Liver (tissue), 3 donors: Measurements from ENCODE around the gene CENPV.
A peak's percentile ranks its signal among the peaks of the same experiment; 100 is the strongest.

Experiments used
- CTCF ChIP-seq: fragments of 150-350 bp; IDR thresholded peaks from 2 replicates; pipeline ENCODE4 v1.5.1; 2017; ENCODE audit warnings: improper control_type of control experiment, low read depth, low read length; ENCODE audit not compliant: missing input control
- EGR1 ChIP-seq, 2 donors: IDR thresholded peaks; 2 replicates each; pipeline ENCODE4 v1.6.1; 2016 to 2018; ENCODE audit warnings: antibody characterized with exemption in 2 of 2, low read depth in 2 of 2
- HNF4G ChIP-seq: IDR thresholded peaks from 2 replicates; pipeline ENCODE4 v1.6.1; 2016; ENCODE audit warnings: antibody characterized with exemption
- JUND ChIP-seq, 2 donors: IDR thresholded peaks; 2 replicates each; pipeline ENCODE4 v1.6.1; 2016; ENCODE audit warnings: antibody characterized with exemption in 2 of 2
- MAX ChIP-seq: IDR thresholded peaks from 2 replicates; pipeline ENCODE4 v1.6.1; 2016; ENCODE audit warnings: antibody characterized with exemption
- NR2F2 ChIP-seq: IDR thresholded peaks from 2 replicates; pipeline ENCODE4 v1.6.1; 2016; ENCODE audit warnings: antibody characterized with exemption
- RAD21 ChIP-seq, 2 donors: IDR thresholded peaks; 2 replicates each; pipeline ENCODE4 v1.6.1; 2016; ENCODE audit warnings: antibody characterized with exemption in 2 of 2, mild to moderate bottlenecking in 2 of 2
- REST ChIP-seq: IDR thresholded peaks from 2 replicates; pipeline ENCODE4 v1.6.1; 2016; ENCODE audit warnings: antibody characterized with exemption, mild to moderate bottlenecking
- SP1 ChIP-seq: IDR thresholded peaks from 2 replicates; pipeline ENCODE4 v1.6.1; 2018; ENCODE audit warnings: antibody characterized with exemption, mild to moderate bottlenecking
- TAF1 ChIP-seq: conservative IDR thresholded peaks from 2 replicates; pipeline ENCODE4 v1.6.1; 2016; ENCODE audit warnings: antibody characterized with exemption, mild to moderate bottlenecking
- YY1 ChIP-seq: IDR thresholded peaks from 2 replicates; pipeline ENCODE4 v1.6.1; 2016; ENCODE audit warnings: antibody characterized with exemption, mild to moderate bottlenecking
- ZBTB33 ChIP-seq: IDR thresholded peaks from 2 replicates; pipeline ENCODE4 v1.6.1; 2016; ENCODE audit warnings: antibody characterized with exemption
- donor health status: healthy.
- donor health status: healthy.

- TF ChIP-seq REST (peak; percentile 92), CTCF (no peak), NR2F2 (no peak), TAF1 (peak; percentile 75), YY1 (peak; percentile 89), JUND (IDR thresholded peaks at IDR 0.05) (peak in 1 of 2 donors; percentile 79), SP1 (peak; percentile 98), EGR1 (IDR thresholded peaks at IDR 0.05; ENCODE audit: low read depth in 2 of 2) (peak in 1 of 2 donors; percentile 63), ZBTB33 (peak; percentile 62), HNF4G (peak; percentile 75), MAX (peak; percentile 81), RAD21 (IDR thresholded peaks at IDR 0.05) (peak; percentile 52 to 64)
These were observed 39.9 kb downstream of the CENPV start for GRCh38 chr17:16313139-16314090.
